CD4-positive, alpha-beta T cell treated with Interleukin-4 for 1 hour (primary cell): ENCODE data around the gene TAC3.
A peak's percentile ranks its signal among the peaks of the same experiment; 100 is the strongest.
"Not testable (repeated sequence)": the region's sequence is repeated elsewhere in the genome, so short reads cannot be mapped to it uniquely, and the experiment has no call there.

Experiments used
- DNase-seq, 2 donors: peaks; one replicate each; pipeline ENCODE4 v3.0.0-alpha.2; 2020 to 2022

TAC3 gene

DNA sequence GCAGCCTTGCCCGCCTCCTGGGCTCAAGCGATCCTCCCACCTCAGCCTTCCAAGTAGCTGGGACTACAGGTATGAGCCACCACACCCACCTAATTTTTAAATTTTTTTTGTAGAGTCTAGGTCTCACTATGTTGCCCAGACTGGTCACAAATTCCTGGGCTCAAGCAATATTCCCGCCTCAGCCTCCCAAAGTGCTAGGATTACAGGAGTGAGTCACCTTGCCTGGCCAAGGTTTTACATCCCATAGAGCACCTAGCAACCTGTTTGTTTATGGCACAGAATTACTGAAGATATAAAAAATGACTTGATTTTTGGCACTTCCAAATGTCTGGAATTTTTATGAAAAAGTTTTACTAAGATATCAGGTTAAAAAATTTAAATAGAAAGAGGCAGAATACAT is 17.1 kb upstream of the TAC3 start:
- no peak for DNase-seq

DNA sequence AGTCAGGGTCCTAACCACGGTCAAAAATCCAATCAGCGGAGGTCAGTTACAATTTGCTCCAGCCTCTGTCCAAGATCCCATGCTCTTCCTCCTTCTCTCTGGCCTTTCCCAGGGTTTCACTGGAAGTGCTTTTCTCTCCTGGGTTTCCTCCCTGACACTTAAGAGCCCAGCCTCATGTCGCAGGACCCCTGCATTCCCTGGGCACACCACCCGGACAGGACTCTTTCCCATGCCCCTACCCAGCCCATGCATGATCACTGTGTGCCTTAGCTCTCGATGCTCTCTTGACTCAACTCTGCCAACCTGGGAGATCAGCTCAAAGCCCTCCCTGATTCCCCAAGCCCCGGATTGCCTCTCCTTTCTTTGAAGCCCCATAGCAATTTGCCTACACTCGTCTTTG is 15.5 kb upstream of the TAC3 start:
- no peak for DNase-seq

DNA sequence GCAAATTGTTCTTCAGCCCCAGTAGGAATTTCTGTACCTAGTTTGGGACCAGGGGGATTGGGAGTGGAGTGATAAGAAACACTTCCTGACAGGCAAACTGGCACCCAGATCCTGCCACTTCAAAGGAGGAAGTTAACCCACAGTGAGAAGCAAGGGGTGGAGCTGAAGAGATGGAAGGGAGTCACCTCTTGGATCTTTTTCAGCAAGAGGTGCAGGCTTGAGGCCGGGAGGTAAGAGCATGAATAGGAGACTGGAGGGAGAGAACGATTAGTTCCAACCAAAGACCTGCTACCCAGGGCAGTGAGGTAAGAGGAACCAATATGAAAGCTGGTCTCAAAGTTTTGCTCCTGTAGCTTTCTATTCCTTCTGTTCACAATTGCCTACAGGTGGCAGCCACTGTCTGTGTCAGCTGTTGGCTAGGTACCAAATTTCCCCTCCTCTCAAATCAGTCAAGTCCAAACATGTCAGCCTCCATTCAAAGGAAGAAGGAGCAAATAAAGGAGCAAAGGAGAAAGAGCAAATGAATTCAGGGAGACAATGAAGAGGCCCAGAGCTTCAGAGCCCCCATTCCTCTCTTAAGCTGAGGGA is 14.9 kb upstream of the TAC3 start:
- DNase-seq = peak; percentile 16 to 29

DNA sequence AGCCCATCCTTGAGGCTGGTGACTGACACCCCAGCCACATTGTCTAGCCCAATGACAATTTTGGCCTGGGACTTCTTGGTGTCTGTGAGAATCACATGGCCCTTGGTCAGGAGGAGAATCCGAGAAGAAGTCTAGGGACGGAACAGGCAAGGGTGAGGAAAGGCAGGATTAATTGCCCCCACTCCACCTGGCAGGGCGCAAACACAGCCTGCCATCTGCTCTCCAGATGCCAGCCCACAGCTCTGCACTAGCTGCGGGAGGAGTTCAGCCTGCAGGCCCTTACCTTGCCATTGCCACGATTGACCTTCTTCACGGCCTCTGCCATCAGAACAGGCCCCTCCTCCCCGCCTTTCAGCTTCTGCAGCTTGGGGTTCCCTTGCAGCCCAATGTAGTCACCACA is 13.1 kb upstream of the TAC3 start:
- no peak for DNase-seq

DNA sequence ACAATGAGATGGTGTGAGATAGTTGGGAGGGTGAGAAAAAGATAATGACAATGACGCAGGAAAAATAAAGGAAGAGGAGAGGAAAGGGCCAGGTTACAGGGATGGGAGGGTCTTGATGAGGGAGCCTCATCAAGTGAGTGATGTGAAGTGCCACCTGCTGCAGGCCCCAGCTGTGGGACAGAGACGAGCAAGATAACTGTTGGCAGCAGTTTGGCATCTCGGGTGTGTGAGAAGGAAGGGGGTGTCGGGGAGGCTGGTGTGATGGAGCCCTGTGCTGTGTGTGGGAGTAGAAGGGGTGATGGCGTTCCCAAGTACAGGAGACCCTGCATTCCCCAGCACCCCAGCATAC is 11.4 kb upstream of the TAC3 start:
- no peak for DNase-seq

DNA sequence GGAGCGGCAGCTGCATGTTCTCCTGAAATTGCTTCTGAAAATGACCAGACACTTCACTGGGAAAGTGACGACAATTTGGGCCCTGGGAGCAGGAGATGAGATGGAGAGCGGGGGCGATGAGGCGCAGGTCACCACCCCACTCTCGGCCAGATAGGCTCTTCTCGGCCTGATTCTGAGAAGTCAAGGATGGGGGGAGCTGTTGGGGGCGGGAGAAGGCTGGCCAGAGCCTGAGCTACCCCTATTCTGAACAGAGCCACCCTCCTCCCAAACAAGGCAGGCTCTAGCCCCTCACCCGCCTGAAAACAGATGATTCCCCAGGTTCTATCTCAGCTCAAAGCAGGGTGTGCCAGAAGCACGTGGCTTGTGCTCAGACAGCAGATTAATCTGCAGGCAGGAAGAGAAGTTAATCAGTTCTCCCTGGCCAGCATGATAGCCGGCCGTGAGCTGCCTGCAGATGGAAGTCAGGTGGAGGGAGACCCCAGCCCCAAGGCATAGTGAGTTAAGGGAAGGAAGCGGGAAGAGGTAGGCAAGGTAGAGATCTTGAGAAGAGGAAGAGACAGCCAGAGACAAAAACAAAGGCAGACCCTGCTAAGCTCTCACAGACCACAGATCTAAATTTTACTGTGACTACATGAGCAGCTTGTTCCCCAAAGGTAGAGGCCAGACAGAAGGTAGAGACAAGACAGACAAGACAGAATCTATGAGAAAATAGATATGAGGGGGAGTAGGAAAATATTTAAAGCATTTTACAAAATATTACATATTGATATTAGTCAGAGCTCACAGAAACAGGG is 10.9 kb upstream of the TAC3 start:
- DNase-seq = no peak

DNA sequence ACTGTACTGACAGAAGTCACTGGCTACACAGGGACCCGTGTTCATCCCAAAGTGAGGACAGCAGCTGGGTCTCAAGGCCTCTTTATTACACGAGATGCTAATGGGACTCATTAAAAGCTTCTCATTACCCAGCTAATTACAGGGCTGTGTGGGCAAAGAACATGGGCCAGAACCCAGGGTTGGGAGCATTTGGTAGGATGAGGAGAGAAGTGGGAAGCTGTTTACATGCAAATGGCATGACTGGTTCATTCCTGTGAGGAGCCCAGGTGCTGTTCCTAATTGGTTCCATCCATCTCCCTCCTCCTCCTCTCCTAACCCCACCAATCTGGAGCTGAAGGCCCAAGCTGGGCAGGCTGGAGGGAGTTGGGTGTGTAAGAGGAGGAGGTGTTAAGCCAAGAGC is 8.9 kb upstream of the TAC3 start:
- no peak for DNase-seq

DNA sequence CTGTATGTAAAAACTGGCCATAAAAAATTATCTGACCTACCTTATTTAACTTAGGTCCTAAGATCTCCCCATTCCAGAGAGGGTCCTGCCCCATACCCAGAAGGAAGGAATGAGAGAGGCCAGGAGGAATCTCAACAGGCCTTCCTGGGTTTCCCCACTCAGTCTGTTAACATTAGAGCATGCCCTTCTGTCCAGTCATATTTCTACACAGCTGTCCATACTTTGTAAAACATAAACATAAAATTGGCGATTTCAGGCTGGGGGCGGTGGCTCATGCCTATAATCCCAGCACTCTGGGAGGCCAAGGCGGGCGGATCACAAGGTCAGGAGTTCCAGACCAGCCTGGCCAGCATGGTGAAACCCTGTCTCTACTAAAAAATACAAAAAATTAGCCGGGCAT is 6.0 kb upstream of the TAC3 start:
- DNase-seq = not testable (repeated sequence)

DNA sequence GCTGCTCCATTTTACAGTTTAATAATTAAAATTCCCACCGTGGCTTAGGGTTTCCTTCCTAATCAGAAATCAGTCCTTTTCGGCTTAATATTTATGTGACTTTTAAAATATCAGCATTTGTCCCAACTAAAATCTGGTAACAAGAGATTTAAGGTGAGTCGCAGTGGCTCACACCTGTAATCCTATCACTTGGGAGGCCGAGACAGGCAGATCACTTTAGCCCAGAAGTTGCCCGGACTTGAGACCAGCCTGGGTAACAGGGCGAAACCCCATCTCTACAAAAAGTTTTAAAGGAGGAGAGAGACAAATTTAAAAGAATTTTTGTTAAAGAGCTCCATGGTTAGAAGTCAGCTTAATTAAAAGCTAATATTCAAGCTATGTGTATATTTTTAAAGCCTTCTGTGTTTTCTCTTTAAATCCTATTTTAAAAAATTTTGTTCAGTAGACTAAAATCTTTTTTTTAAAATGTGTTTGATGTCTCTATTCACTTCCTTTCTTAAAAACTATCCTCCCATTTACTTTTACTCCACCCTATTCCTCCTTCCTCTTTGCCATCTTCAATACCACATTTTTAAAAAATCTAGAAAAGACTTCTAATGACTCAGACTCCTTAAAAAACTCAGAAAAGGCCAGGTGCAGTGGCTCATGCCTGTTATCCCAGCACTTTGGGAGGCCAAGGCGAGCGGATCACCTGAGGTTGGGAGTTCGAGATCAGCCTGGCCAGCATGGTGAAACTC is 3.8 kb upstream of the TAC3 start:
- DNase-seq = no peak

DNA sequence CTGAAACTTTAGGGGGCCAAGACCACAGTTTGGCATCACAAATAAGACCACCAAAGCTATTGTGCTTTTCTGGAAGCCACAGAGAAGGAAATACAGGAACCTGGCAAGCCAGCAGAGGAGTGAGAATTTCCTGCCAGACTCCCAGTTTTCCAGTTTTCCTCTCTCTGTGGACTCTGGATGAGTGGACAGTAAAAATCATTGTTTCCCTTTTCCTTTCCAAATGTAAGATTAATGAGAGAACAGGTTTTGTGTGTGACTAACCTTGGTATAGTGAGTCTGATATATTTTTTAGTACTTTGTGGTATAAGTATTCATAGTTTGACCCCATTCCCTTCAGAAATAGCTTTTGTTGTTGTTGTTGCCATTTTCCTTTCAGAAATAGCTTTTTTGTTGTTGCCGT is 2.6 kb upstream of the TAC3 start:
- DNase-seq = no peak

DNA sequence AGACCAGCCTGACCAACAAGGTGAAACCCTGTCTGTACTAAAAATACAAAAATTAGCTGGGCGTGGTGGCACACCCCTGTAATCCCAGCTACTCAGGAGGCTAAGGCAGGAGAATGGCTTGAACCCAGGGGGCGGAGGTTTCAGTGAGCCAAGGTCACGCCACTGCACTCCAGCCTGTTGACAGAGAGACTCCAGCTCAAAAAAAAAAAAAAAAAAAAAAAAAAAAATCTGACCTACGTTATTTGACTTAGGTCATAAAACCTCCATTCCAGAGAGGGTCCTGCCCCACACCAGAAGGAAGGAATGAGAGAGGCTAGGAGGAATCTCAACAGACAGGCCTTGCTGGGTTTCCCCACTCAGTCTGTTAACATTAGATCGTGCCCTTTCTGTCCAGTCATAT is 2.0 kb upstream of the TAC3 start:
- DNase-seq = not testable (repeated sequence)

DNA sequence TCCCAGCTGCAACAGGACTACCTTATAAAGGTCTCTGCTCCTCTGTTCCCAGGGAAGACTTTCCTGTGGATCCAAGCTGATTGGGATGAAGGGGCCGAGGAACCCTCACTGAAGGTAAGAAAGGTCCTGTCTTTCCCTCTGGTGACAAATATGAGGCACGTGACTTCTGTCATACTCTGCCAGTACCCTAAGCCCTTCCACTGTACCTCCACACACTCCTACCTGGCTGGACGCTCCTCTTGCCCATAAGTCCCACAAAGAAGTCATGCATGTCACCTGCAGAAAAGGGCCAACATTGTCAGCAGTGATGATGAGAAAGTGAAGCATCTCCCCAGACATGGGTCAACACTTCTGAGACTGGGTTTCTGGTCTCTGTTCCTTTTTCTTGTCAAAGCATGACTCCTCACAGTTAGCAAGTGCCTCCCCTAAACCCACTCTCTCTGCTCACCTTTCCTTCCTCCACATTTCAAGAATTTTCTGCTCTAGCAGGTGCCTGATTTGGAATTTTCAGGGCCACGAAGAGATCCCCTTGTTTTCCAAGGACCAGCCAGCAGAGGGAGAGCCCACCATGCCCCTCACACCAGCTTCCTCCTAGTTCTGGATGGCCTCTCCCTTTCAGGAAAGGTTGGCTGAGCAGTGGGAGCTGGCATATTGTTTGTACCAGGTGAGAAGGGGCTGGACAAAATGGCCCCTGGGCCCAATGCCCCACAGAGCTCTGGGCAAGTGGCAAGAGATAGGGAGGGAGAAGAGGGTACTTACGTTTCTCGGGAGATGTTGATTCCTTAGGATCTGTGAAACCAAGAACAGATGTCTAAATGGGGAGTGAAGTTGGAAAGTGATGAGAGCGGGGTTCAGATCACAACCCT is 3.5 kb downstream of the TAC3 start:
- DNase-seq = no peak

DNA sequence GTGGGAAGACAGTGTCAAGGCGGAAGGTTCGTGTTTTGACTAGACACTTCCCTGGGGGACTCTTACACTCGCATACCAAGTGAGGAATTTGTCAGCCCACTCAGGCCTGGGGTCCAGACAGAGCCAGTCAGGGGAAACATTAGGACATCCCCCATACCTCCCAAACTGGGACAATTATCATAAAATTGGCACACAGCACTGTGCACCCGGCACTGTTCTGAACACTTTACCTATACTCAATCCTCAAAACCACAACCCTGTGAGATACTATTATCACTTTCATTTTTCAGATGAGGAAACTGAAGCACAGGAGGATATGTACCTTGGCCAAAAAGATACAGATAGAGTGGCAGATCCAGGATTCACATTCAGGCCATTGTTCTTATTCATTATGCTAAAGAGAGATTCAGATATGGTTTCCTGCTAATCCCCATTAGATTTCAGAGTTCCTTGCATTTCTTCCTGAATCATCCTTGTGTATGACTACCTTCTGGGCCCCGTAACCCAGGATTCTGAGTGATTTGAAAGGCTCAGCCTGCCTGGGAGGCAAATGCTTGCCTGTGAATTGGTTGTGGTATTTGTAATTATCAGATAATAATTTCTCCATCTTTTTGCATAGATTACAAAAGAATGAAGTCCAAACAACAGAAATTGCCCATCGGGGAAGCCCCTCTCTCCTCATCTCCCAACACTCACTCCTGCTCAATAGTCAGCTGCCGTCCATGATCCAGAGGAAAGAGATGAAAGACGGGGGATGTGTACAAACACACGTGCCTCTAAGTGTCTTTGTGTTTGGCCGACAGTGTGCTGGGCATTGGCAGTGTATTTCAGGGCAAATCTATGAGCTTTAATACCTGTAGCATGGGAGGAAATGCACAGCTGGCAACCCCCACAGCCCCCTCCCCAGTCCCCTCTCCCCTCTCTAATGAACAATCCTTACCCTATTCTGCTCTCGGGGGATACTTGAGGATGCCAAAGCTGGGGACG is 4.6 kb downstream of the TAC3 start:
- DNase-seq = peak in 1 of 2 donors; percentile 46

DNA sequence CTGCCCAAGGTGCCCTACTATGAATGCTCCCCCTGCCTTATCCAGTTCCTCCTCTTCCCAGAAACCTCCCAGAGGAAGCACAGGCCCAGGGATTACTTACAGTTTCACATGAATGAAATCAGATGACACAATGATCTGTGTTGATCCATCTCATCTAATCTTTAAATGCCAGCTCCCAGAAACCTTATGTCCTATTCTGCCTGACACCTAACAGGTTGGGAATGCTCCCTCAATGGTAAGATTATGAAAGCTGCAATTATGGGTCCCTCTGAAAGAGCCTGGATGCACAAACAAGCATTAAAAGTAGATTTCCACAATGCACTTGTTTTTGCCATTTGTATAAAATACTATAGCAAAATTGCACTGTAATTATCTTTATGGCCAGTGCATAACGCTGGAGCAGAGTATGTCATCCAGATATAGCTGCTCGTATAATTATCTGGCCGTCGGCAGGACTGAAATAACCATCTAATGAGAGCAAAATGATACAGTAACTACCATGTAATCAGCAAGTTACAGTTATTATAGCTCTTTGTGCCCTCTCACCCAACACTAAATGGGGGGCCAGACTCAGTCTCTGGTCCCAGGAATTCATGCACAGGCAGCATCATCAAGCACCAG is 5.6 kb downstream of the TAC3 start:
- no peak for DNase-seq

DNA sequence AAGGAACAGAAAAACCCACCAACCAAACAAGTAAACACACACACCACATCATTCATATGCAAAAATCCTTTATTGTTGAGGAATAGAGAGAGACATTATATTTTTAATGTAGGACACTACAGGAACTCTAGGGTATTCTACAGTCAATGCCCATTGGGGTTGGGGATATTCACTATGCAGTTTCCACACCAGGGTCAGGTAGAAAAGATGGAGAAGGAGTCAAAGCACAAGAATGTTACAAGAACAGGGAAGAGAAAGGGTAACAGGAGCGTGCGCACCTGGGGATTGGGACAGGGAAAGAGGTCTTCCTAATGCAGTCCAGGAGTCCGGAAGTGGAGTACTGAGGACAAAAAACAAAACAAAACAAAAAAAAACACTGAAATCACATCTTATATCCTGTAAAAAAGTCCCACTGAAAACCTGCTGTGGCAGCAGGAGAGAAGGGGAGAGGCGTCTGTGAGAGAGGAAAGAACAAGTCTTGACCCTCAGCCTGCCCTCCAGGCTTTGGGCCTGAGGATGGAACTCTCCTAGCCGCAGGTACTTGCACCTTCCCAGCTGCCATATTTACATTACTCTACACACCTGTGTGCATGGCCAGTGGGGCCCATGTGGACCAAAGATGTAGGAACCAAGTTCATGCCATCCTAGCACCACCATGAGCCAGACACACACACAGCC is 6.2 kb downstream of the TAC3 start:
- no peak for DNase-seq

DNA sequence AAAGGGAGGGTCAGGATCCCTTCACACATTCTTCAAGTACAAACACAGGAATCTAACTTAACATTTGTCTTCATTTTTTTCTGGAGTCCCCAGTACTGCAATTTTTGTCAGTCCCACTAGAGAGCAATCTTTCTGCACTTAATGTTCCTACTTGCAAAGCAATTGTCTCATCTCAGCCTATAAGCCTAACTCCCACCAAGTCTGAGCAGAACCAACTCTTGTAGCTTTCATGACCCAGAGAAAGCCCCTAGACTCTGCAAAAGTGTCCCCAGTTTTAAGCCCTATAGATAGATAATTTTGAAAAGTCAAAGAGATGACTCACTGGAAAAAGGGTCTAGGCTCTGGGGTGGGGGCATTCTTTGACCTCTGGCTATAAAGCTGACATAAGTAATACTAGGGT is 8.2 kb downstream of the TAC3 start:
- peak in 1 of 2 donors; percentile 75 for DNase-seq

DNA sequence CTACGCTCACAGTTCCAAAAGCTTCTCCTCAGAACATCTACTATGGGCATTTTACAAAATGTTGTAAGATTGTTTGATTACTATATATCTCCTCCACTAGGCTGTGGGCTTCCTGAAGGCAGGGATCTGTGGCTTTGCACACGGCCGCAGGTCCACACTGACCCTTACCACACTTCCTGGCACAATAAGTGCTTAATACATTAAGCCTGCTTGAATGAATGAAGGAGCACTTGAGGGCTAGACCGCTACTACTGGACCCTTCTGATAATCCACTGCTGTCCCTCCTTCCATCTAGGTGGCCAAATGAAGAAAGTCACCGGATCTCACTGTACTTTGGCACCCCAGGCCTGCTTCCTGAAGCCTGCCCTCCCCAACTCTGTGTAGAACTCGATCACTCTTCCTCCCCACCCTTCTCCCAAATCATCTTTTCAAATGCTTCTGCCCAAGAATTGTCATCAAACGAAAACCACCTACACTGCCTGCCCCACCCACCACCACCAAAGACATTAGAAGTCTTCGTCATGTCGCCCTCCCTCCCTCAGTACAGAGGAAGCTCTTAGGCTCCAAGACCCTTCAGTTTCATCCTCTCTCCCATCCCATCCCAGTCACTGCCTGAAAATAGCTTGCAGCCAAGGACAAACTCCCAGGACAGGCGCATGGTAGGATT is 9.4 kb downstream of the TAC3 start:
- peak in 1 of 2 donors; percentile 23 for DNase-seq

DNA sequence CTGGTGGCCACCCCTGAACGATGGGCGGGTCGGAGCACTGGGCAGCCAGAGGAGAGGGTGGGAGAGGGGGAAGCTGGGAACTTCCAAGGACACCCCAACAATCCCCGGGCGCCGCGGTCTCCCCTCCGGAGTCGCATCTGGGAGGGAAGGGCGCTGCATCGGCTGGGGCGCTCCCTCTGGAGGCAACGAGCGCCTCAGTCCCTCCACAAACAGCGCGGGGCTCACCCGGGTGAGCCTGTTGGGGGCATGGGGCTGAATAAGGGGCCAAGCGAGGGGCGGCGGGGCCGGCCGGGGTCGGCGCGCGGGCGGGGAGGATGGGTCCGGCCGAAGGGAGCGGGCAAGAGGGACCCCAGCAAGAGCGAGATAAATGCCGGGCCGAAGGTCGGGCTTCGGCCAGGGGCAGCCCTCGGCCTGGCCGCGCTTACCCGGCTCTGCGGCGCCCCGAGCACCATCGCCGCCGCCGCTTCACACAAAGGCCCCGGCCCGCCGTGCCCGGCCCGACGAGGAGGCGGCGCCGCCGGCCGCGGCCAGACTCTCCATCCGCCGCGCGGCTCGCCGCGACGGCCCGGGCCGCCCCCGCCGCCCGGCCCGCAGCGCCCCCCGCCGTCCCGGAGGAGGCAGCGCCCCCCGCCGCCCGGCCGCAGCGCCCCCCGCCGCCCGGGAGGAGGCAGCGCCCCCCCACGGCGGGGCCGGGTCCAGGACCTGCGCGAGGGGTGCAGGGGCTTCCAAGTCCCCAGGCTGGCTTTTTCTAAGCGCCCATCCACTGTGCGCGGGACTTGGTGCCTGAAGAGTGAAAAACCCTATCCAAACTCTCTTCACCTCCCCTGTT is 10.1 kb downstream of the TAC3 start, which contains the start of gene ZBTB39:
Gene ZBTB39 (minus strand): TSS at position 567 of the 829 bp plus-strand sequence. CDS start 1,629 bp downstream, outside the sequence.
- DNase-seq = peak; percentile 57 to 69

DNA sequence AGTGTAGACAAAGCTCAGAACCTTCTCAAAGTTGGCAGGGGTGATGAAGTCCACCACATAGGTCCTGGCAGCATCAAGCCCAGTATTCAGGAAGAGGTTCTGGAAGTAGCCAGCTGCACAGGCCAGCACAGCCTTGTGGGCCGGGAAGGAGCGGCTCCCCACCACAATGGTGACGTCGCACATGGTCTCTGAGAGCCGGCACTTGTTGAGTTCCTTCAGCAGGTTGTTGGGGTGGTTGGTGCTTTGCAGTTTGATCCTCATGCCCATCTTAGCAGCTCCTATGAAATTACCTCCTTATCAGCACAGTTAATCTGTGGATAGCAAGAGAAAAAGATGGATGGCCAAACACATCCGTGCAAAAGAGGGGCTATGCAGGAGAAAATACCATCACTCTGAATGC is 11.7 kb downstream of the TAC3 start:
- DNase-seq = no peak
